GM19324 (cell line): ENCODE measurements around the gene CTDP1.

Experiments used
- ATAC-seq: cut with Tn5 transposase; IDR thresholded peaks from one replicate; pipeline ENCODE4 v1.9.1; 2021; ENCODE audit warnings: mild to moderate bottlenecking, moderate library complexity; ENCODE audit not compliant: unreplicated experiment, low FRiP score

Gene CTDP1

GRCh38 chr18:79775441-79776221 lies 96.0 kb downstream of the CTDP1 start:
- no peak for ATAC-seq

GRCh38 chr18:79776674-79777073 lies 97.1 kb downstream of the CTDP1 start:
- no peak for ATAC-seq

GRCh38 chr18:79778291-79778791 lies 98.7 kb downstream of the CTDP1 start:
- ATAC-seq, result no peak

- no peak for ATAC-seq
Measured at GRCh38 chr18:79779021-79779699, 99.6 kb downstream of the CTDP1 start.

GRCh38 chr18:79779700-79780190 lies 100.1 kb downstream of the CTDP1 start:
- ATAC-seq, result no peak

GRCh38 chr18:79780547-79780946 lies 100.9 kb downstream of the CTDP1 start:
- no peak for ATAC-seq

GRCh38 chr18:79781331-79781941 lies 101.8 kb downstream of the CTDP1 start:
- no peak for ATAC-seq

- ATAC-seq, result no peak
Measured at GRCh38 chr18:79782566-79783308, 103.1 kb downstream of the CTDP1 start.

GRCh38 chr18:79784071-79784913 lies 104.7 kb downstream of the CTDP1 start:
- ATAC-seq, result no peak

- ATAC-seq, result no peak
Measured at GRCh38 chr18:79784965-79785770, 105.6 kb downstream of the CTDP1 start.

GRCh38 chr18:79785831-79786230 lies 106.2 kb downstream of the CTDP1 start:
- ATAC-seq, result no peak

- no peak for ATAC-seq
Measured at GRCh38 chr18:79786304-79786703, 106.7 kb downstream of the CTDP1 start.

- no peak for ATAC-seq
Measured at GRCh38 chr18:79786786-79787526, 107.4 kb downstream of the CTDP1 start.

- ATAC-seq, result no peak
Measured at GRCh38 chr18:79787527-79787864, 107.9 kb downstream of the CTDP1 start.

GRCh38 chr18:79787865-79788733 lies 108.5 kb downstream of the CTDP1 start:
- no peak for ATAC-seq

GRCh38 chr18:79788734-79789085 lies 109.1 kb downstream of the CTDP1 start:
- ATAC-seq, result no peak

GRCh38 chr18:79789091-79789891 lies 109.7 kb downstream of the CTDP1 start:
- no peak for ATAC-seq
